SU-DHL-6 (cell line): Measurements from ENCODE around the gene MND1.
"Not testable (repeated sequence)": the region's sequence is repeated elsewhere in the genome, so short reads cannot be mapped to it uniquely, and the experiment has no call there.

Source experiments
- H2AFZ ChIP-seq: fragments of 200-600 bp; sonication (generic); 2 replicates; pipeline ENCODE4 v1.6.1; 2014; ENCODE audit warnings: low read depth, mild to moderate bottlenecking, moderate library complexity, mixed read lengths, antibody characterized with exemption, low read length; ENCODE audit not compliant: severe bottlenecking
- H3F3A ChIP-seq: fragments of 200-600 bp; shearing (Covaris generic); 2 replicates; pipeline ENCODE4 v1.6.0; 2016; ENCODE audit warnings: antibody characterized with exemption, mild to moderate bottlenecking; ENCODE audit not compliant: insufficient read depth
- H3K27ac ChIP-seq: fragments of 200-600 bp; sonication (generic); 2 replicates; pipeline ENCODE4 v1.5.1; 2016; ENCODE audit warnings: low read depth, mild to moderate bottlenecking, low read length, moderate library complexity, mixed read lengths
- H3K27me3 ChIP-seq: fragments of 200-600 bp; sonication (generic), shearing (Covaris generic); 2 replicates; pipeline ENCODE4 v1.6.0; 2014; ENCODE audit warnings: mild to moderate bottlenecking, low read length
- H3K36me3 ChIP-seq: fragments of 200-600 bp; sonication (generic); 2 replicates; pipeline ENCODE4 v1.6.1; 2014; ENCODE audit warnings: mild to moderate bottlenecking, low read length, mixed read lengths
- H3K4me2 ChIP-seq: fragments of 300-600, 200-600 bp; shearing (Covaris generic), sonication (generic); 2 replicates; pipeline ENCODE4 v1.6.0; 2014; ENCODE audit warnings: low read length, low read depth, mild to moderate bottlenecking; ENCODE audit not compliant: poor library complexity, severe bottlenecking
- H3K4me3 ChIP-seq: fragments of 200-600 bp; sonication (generic); 2 replicates; pipeline ENCODE4 v1.5.1; 2014; ENCODE audit warnings: antibody characterized with exemption, low read length, mild to moderate bottlenecking, mixed read lengths; ENCODE audit not compliant: insufficient read depth, poor library complexity, severe bottlenecking
- H3K79me2 ChIP-seq: fragments of 200-600 bp; sonication (generic); 2 replicates; pipeline ENCODE4 v1.6.1; 2014; ENCODE audit warnings: mild to moderate bottlenecking, low read length, moderate library complexity; ENCODE audit not compliant: insufficient read depth
- H3K9ac ChIP-seq: fragments of 200-600 bp; sonication (generic); 2 replicates; pipeline ENCODE4 v1.7.0; 2014; ENCODE audit warnings: mild to moderate bottlenecking, low read length
- H3K9me2 ChIP-seq: fragments of 200-600 bp; sonication (generic); replicated peaks from 2 replicates; pipeline ENCODE4 v1.6.1; 2014; ENCODE audit warnings: low read length; ENCODE audit not compliant: insufficient read depth
- H3K9me3 ChIP-seq: fragments of 200-600 bp; sonication (generic); 2 replicates; pipeline ENCODE4 v1.6.1; 2014; ENCODE audit warnings: low read length, mixed read lengths; ENCODE audit not compliant: insufficient read depth
- H4K20me1 ChIP-seq: fragments of 200-600 bp; sonication (generic); 2 replicates; pipeline ENCODE4 v1.6.1; 2014; ENCODE audit warnings: low read depth, mild to moderate bottlenecking, antibody characterized with exemption, low read length, moderate library complexity, mixed read lengths
- EZH2phosphoT487 ChIP-seq: fragments of 200-600 bp; sonication (generic), shearing (Covaris generic); conservative IDR thresholded peaks from 2 replicates; pipeline ENCODE4 v1.6.1; 2018; ENCODE audit warnings: mild to moderate bottlenecking, antibody characterized with exemption, low read length, moderate library complexity, mixed read lengths
- TF ChIP-seq, protein P1 (sequence below): fragments of 200-600 bp; sonication (generic); IDR thresholded peaks from one replicate; pipeline ENCODE4 v1.5.1; 2017; ENCODE audit warnings: antibody characterized with exemption, mild to moderate bottlenecking, low read length, moderate library complexity; ENCODE audit not compliant: insufficient read depth, poor library complexity, severe bottlenecking

Gene MND1

GRCh38 chr4:153409924-153410501 lies 65.5 kb downstream of the MND1 start:
- Histone ChIP-seq H3K9me2 (no peaks in the 10 kb centered on the region), H3K27ac (peak overlapping the region; percentile 24; the same call in 1 of the 2 replicates), H3K9ac (no peak overlapping the region), H3K9me3 (no peaks in the 10 kb centered on the region), H3K4me3 (no peak overlapping the region), H4K20me1 (no peaks in the 10 kb centered on the region), H3K79me2 (no peaks in the 10 kb centered on the region), H3F3A (peaks cover 44% of the 10 kb centered on the region), H3K36me3 (peaks cover 31% of the 10 kb centered on the region; the same call in 1 of the 2 replicates), H3K4me2 (no peak overlapping the region), H2AFZ (no peak overlapping the region), H3K27me3 (no peaks in the 10 kb centered on the region)
- TF ChIP-seq, protein P1, sequence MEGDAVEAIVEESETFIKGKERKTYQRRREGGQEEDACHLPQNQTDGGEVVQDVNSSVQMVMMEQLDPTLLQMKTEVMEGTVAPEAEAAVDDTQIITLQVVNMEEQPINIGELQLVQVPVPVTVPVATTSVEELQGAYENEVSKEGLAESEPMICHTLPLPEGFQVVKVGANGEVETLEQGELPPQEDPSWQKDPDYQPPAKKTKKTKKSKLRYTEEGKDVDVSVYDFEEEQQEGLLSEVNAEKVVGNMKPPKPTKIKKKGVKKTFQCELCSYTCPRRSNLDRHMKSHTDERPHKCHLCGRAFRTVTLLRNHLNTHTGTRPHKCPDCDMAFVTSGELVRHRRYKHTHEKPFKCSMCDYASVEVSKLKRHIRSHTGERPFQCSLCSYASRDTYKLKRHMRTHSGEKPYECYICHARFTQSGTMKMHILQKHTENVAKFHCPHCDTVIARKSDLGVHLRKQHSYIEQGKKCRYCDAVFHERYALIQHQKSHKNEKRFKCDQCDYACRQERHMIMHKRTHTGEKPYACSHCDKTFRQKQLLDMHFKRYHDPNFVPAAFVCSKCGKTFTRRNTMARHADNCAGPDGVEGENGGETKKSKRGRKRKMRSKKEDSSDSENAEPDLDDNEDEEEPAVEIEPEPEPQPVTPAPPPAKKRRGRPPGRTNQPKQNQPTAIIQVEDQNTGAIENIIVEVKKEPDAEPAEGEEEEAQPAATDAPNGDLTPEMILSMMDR: no peak
- no peak for TF ChIP-seq EZH2phosphoT487

- peaks cover 29% of the 10 kb centered on the region; the same call in 1 of the 2 replicates for H3K36me3 ChIP-seq
- no peaks in the 10 kb centered on the region for H4K20me1 ChIP-seq
- H3K4me2 ChIP-seq: no peak overlapping the region
These were observed 69.4 kb downstream of the MND1 start for GRCh38 chr4:153413842-153414241.

GRCh38 chr4:153416456-153416855 lies 72.0 kb downstream of the MND1 start:
- not testable (repeated sequence) for H3K9ac ChIP-seq, H3K36me3 ChIP-seq, H3K9me2 ChIP-seq, H3K4me3 ChIP-seq, H3K79me2 ChIP-seq, H2AFZ ChIP-seq, H3K27me3 ChIP-seq, H4K20me1 ChIP-seq, H3K9me3 ChIP-seq
- peaks cover 68% of the 10 kb centered on the region for H3F3A ChIP-seq
- peak overlapping the region; percentile 83 for H3K27ac ChIP-seq
- peak overlapping the region; percentile 21 for H3K4me2 ChIP-seq

More at GRCh38 chr4:153413842-153414241, 69.4 kb downstream of the MND1 start:
- Histone ChIP-seq H3K9me2 (no peaks in the 10 kb centered on the region), H3K9ac (no peak overlapping the region), H3K79me2 (peaks cover 4% of the 10 kb centered on the region; the same call in 1 of the 2 replicates), H3K27ac (peak overlapping the region; percentile 3; the same call in 1 of the 2 replicates), H3F3A (peaks cover 64% of the 10 kb centered on the region), H2AFZ (no peak overlapping the region), H3K4me3 (no peak overlapping the region), H3K27me3 (no peaks in the 10 kb centered on the region), H3K9me3 (no peaks in the 10 kb centered on the region)
- TF ChIP-seq, protein P1: no peak
- TF ChIP-seq EZH2phosphoT487: no peak

GRCh38 chr4:153418121-153418520 lies 73.6 kb downstream of the MND1 start:
- no peak for TF ChIP-seq EZH2phosphoT487
- TF ChIP-seq, protein P1: no peak

More at GRCh38 chr4:153418121-153418520, 73.6 kb downstream of the MND1 start:
- Histone ChIP-seq H3K27me3 (no peaks in the 10 kb centered on the region), H3F3A (peaks cover 72% of the 10 kb centered on the region), H2AFZ (no peak overlapping the region), H3K9me2 (no peaks in the 10 kb centered on the region), H3K9me3 (no peaks in the 10 kb centered on the region), H3K4me2 (peak overlapping the region; percentile 92), H3K9ac (peak overlapping the region; percentile 63), H4K20me1 (no peaks in the 10 kb centered on the region), H3K4me3 (peak overlapping the region; percentile 52), H3K27ac (peak overlapping the region; percentile 90), H3K36me3 (0 out of 2 replicates have a peak, but pooled peaks cover 4% of the 10 kb centered on the region), H3K79me2 (peaks cover 4% of the 10 kb centered on the region; the same call in 1 of the 2 replicates)
